Chondrocyte (in vitro differentiated cells): ENCODE data around the gene AHRR. TPM values are rescaled to one million over a fixed set of nuclear protein-coding genes. Genes with fewer than 3 reads are reported as not detected.

Experiments
- DNase-seq: peaks from one replicate; pipeline ENCODE4 v3.0.0; 2021; ENCODE audit warnings: mixed read lengths, low spot score
- H3K27ac Mint-ChIP-seq: one replicate; pipeline ENCODE4 v1.8.0; 2021; ENCODE audit warnings: mild to moderate bottlenecking, moderate library complexity, mixed read lengths; ENCODE audit not compliant: unreplicated experiment
- H3K27me3 Mint-ChIP-seq: 2 replicates; pipeline ENCODE4 v1.8.0; 2021; ENCODE audit warnings: low read depth, mixed read lengths
- H3K36me3 Mint-ChIP-seq: 2 replicates; pipeline ENCODE4 v1.8.0; 2021; ENCODE audit warnings: low read depth, mixed read lengths
- H3K4me1 Mint-ChIP-seq: 2 replicates; pipeline ENCODE4 v1.8.0; 2021; ENCODE audit warnings: low read depth, mild to moderate bottlenecking, mixed read lengths
- H3K4me3 Mint-ChIP-seq: one replicate; pipeline ENCODE4 v1.8.0; 2021; ENCODE audit warnings: mild to moderate bottlenecking, moderate library complexity, mixed read lengths; ENCODE audit not compliant: unreplicated experiment
- H3K9me3 Mint-ChIP-seq: 2 replicates; pipeline ENCODE4 v1.8.0; 2021; ENCODE audit warnings: low read depth, mixed read lengths
- total RNA-seq: library from RNA; stranded (reverse); gene quantifications from 3 replicates; pipeline ENCODE4 v1.2.1, GENCODE V29; 2021
- TF ChIP-seq, protein P1 (sequence below): fragments of 200-600 bp; sonication (generic); IDR thresholded peaks from 2 replicates; pipeline ENCODE4 v1.5.0; 2021; ENCODE audit warnings: antibody characterized with exemption, mild to moderate bottlenecking, moderate library complexity

Gene AHRR
- total RNA-seq, 1 donor from 2014 or later: 17.3 TPM

DNA sequence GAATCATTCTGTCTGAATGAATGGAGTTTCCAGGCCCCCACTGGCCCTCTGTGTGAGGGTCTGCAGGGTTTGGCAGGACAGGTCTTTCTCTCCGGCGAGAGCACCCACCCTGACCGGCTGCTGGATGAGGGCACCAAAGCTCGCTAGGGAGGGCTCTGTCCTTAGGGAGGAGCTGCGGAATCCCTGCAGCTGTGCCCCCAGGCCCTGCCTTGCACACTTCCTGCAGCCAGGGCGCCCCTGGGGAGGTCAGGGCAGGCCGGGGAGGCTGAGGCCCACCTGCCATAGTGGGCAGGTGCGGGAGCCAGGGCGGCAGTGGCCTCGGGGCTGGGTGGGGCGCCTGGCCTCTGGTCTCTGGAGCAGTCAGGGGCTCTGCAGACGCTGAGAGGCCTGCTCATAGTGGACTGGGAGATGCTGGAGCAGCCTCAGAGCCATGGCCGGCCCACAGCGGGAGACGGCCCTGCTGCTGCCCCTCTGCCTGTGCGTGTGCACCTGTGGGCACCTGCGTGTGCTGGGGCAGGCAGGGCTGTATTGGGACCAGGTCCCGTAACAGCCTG is 157.5 kb downstream of the AHRR start:
- Mint-ChIP-seq H3K4me1 (peaks cover 4% of the 10 kb centered on the region), H3K27ac (no peak overlapping the region), H3K36me3 (no peaks in the 10 kb centered on the region), H3K9me3 (no peaks in the 10 kb centered on the region), H3K4me3 (no peak overlapping the region), H3K27me3 (no peaks in the 10 kb centered on the region)
- no peak for DNase-seq
- TF ChIP-seq, protein P1, sequence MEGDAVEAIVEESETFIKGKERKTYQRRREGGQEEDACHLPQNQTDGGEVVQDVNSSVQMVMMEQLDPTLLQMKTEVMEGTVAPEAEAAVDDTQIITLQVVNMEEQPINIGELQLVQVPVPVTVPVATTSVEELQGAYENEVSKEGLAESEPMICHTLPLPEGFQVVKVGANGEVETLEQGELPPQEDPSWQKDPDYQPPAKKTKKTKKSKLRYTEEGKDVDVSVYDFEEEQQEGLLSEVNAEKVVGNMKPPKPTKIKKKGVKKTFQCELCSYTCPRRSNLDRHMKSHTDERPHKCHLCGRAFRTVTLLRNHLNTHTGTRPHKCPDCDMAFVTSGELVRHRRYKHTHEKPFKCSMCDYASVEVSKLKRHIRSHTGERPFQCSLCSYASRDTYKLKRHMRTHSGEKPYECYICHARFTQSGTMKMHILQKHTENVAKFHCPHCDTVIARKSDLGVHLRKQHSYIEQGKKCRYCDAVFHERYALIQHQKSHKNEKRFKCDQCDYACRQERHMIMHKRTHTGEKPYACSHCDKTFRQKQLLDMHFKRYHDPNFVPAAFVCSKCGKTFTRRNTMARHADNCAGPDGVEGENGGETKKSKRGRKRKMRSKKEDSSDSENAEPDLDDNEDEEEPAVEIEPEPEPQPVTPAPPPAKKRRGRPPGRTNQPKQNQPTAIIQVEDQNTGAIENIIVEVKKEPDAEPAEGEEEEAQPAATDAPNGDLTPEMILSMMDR: no peak

DNA sequence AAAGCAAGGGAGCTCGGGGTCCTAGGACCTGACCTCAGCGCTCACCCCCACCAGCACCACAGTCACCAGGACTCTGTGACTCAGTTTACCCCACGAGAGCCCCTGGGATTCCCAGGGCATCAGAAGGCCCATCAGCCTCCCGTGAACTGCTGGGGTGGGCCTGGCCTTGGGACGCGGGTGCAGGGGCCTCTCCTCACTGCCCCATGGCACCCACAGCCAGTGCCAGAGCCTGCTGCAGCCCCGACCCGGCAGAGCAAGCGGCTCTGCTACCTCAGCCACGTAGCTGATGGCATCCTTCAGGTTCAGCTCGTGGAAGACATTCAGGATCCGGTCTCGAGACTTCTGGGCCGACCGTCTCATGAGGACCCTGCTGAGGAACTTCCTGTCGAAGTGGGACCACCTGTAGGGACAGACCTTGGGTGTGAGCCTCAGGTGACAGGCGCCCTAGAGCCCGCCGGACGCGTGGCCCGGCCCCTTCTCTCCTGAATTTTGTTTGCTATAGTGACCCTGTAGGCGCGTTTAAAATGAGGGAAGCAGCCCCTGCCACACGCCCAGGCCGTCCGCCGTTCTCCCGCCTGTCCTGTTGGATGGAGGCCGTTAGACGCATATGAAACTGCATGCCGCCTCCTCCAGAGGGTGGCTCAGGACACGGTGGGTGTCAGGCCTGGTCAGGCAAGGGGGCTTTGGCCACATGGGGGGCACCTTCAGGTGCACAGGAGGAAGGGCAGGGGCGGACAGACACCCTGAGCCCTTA is 158.2 kb downstream of the AHRR start:
- no peak overlapping the region for H3K4me3 Mint-ChIP-seq
- H3K27me3 Mint-ChIP-seq: no peaks in the 10 kb centered on the region
- H3K27ac Mint-ChIP-seq: no peak overlapping the region
- H3K9me3 Mint-ChIP-seq: no peaks in the 10 kb centered on the region
- no peaks in the 10 kb centered on the region for H3K36me3 Mint-ChIP-seq
- peaks cover 2% of the 10 kb centered on the region for H3K4me1 Mint-ChIP-seq
- no peak for DNase-seq
- TF ChIP-seq, protein P1: no peak

DNA sequence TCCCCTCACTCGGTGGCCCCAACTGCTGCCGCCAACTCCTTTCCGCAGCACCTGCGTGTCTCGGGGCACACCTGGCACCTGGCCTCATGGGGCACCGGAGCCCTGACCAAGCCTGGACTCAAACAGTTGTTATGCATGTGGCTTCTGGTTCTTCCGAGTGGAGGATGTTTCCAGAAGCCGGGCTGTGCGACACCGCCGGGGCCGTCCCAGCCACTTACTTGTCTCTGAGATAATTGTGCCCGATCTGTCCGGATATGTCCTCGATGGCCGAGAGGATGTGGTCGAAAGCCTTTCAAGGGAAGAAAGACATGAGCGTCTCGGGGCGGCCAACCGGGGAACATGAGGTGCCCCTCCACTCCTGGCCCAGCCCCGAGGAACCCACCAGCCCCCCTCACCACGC is 159.8 kb downstream of the AHRR start:
- TF ChIP-seq, protein P1: no peak
- no peaks in the 10 kb centered on the region for H3K36me3 Mint-ChIP-seq
- H3K4me3 Mint-ChIP-seq: no peak overlapping the region
- no peaks in the 10 kb centered on the region for H3K4me1 Mint-ChIP-seq
- H3K27me3 Mint-ChIP-seq: no peaks in the 10 kb centered on the region
- no peaks in the 10 kb centered on the region for H3K9me3 Mint-ChIP-seq
- H3K27ac Mint-ChIP-seq: no peak overlapping the region
- DNase-seq: no peak

DNA sequence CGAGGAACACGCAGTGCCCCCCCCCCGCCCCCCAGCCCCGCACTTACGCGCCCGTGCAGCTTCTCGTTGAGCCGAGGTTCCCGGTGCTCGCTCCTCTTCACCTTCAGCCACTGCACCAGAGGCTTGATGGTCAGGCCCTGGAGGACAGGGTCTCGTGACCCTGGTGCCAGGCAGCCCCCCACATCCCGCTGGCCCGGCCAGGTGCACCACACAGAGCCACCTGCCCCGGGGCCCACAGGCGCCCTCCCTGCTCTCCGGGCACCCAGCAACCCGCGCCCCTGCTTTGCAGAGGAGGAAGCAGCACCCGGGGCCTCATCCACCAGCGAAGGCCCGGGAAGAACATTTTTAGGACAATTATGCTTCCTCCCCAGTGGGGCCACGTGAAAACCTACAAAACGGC is 160.5 kb downstream of the AHRR start:
- no peaks in the 10 kb centered on the region for H3K9me3 Mint-ChIP-seq
- TF ChIP-seq, protein P1: no peak
- no peaks in the 10 kb centered on the region for H3K27me3 Mint-ChIP-seq
- no peak overlapping the region for H3K4me3 Mint-ChIP-seq
- no peak overlapping the region for H3K27ac Mint-ChIP-seq
- H3K4me1 Mint-ChIP-seq: no peaks in the 10 kb centered on the region
- DNase-seq: no peak
- no peaks in the 10 kb centered on the region for H3K36me3 Mint-ChIP-seq

DNA sequence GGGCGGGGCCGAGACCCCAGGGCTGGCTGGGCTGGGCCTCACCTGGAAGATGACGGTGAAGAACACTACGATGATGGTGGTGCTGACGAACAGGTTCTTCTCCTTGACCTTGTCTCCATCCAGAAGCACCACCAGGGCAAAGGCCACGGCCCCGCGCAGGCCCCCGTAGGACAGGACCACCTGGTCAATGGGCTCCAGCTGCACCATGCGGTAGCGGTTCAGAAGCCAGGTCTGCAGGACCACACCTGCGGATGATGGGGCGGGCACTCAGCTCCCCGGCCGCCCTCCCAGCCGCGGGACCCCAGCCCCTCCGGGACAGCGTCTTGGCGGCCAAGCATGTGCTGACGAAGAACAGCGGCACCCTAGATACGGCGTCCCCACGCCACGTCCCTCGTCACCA is 161.0 kb downstream of the AHRR start:
- TF ChIP-seq, protein P1: no peak
- no peaks in the 10 kb centered on the region for H3K4me1 Mint-ChIP-seq

More for the DNA sequence above, 161.0 kb downstream of the AHRR start:
- Mint-ChIP-seq H3K4me3 (no peak overlapping the region), H3K36me3 (no peaks in the 10 kb centered on the region), H3K27me3 (no peaks in the 10 kb centered on the region), H3K9me3 (no peaks in the 10 kb centered on the region), H3K27ac (no peak overlapping the region)
- no peak for DNase-seq
